Hematopoietic multipotent progenitor cell treated with erythropoietin and hydrocortisone succinate and interleukin-3 and kit ligand, for 8 days (in vitro differentiated cells): Measurements from ENCODE around the gene NR6A1.
"Not testable (repeated sequence)": the region's sequence is repeated elsewhere in the genome, so short reads cannot be mapped to it uniquely, and the experiment has no call there.

ENCODE experiments used
- DNase-seq: peaks from one replicate; pipeline ENCODE4 v3.0.0-alpha.2; 2015

Gene NR6A1

GRCh38 chr9:124758061-124758460, 13.1 kb downstream of the NR6A1 start:
- peak; percentile 32 for DNase-seq

DNA sequence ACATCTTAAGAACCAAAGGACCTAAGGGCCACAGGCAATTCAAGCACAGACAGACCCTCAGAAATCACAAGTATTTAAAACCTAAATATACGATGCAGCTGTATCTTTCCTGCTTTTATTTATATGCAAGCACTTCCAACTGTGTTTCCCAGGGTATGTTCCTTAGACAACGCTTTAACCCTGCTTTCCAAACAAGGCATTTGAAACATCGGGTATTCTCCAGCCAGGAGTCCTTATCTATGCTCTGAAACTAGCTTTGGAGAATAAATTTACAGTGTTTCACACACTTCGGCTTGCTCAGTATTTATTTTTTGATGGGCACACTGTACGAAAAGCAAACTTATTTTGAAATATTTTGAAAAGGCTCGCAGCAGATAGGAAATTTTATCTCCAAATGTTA, 13.5 kb downstream of the NR6A1 start:
- no peak for DNase-seq

DNA sequence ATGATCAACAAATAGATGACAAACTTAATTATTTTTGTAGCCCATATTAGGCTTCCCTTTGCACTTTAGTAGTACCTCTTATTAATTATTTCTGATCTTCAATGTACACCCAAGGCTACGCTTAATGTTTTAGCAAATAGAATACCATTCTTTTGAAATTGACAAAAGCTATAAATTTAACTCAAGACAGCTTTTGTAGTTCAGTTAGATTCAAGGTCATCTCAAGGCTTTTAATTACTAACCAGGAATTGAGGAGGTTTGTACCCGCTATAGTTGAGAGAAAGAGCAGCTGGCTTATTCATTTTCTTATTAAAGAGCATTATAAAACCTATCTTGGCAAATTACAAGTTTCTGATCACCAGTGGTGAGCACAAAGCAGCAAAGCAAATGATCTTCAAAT, 15.1 kb downstream of the NR6A1 start:
- DNase-seq, result no peak

DNA sequence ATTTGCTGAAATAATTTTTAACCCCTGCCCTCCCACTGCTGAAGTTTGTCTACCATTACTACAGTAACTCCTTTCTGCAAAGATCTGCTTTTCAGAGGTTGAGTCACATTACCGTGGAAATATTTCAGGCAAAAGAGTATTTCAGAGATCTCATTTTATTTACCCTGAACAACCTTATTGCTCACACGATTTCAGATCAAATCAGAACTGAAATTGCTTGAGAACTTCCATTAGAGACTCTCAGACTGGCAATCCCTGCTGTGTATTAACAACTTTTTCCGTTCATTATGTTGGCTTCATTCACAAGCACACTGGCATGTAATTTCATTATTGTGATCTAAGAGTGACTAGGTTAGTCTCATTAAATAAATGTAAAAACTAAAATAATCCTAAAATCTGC, 16.1 kb downstream of the NR6A1 start:
- DNase-seq, result no peak

DNA sequence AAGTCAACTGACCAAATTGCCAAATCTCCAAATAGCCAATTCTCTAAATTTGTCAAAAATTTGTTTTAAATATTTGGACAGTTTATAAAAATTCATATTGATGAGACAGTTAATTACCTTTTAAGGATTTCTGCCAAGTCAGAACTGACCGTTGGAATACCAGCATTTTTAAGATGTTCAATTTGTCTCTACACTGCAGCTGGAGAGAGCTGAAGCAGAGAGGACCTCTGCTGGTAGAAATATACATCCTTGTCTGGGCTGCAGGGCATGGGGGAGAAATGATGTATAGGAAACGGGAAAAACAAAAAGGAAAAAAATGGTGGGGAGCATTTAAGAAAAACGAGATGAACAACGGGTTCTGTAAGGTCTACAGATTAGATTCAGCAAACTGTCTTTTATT, 16.8 kb downstream of the NR6A1 start:
- DNase-seq, result no peak

DNA sequence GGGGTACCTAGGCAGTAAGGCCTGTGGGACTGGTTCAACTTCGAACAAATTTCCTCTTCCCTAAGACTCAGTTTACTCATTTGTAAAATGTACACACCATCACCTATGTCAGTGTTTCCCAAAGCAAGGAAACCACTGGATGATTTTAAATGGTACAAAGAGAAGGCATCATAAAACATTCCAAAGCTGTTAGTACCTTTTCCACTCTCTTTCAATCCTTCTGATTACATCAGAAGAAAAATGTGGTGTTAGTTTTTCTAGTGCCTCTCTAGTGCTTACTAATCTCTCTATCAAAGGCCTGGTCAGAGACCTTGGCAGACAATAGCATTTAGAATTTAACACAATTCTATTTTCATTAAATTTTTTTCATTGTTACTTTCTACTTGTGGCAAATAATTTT, 18.1 kb downstream of the NR6A1 start:
- DNase-seq, result no peak

GRCh38 chr9:124749781-124750180, 21.3 kb downstream of the NR6A1 start:
- no peak for DNase-seq

GRCh38 chr9:124749284-124749683, 21.8 kb downstream of the NR6A1 start:
- no peak for DNase-seq

DNA sequence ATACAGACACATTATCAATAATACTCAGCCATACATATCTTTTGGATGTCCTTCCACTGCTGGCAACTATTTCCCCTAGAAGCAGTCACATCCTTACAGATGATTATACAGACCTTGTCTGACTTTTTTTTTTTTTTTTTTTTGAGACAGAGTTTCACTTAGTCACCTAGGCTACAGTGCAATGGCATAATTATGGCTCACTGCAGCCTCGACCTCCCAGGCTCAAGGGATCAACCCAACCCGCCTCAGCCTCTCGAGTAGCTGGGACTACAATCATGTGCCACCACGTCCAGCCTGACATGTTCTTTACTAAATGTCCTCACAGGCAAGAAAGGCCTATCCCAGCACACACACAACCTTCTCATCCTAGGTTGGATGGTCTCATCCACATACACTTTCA, 24.0 kb downstream of the NR6A1 start:
- no peak for DNase-seq

GRCh38 chr9:124743686-124744348, 27.3 kb downstream of the NR6A1 start:
- DNase-seq, result peak; percentile 38

DNA sequence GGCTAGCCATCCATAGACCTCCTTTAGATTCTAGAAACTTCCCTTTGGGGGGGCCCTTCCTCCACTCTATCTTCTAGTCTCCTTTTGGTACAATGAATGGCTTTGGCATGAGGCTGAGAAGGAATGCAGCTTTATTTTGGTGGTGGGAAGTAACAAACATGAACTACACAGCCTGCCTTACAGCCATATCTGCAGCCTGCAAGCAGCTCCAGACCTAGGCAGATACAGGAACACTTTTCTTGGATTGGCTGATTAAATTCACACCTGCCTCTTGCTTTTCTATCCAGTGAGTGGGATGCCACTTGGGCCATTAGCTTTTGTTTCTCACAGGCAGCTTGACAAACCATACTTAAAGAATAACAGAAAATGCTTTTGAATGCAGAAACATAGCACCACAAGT, 28.2 kb downstream of the NR6A1 start:
- DNase-seq, result peak; percentile 25

GRCh38 chr9:124741662-124742061, 29.4 kb downstream of the NR6A1 start:
- no peak for DNase-seq

DNA sequence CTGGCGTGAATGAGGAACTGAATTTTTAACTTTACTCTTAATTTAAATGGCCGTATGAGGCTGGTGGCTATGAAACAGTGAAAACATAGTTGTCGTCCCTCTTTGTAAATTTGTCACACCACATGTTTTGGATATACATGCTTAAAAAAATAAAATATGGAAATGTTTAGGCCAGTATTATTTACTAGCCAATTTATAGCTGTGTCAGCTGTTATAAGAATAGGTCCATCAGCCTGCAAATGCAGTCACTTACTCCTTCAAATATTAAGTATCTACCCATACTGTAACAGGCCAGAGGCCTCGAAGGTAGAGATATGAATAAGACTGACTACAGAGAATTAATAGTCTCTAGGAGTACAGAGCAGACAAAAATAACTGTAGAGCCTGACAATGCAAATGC, 30.0 kb downstream of the NR6A1 start:
- DNase-seq, result no peak

GRCh38 chr9:124739360-124739759, 31.8 kb downstream of the NR6A1 start:
- no peak for DNase-seq

DNA sequence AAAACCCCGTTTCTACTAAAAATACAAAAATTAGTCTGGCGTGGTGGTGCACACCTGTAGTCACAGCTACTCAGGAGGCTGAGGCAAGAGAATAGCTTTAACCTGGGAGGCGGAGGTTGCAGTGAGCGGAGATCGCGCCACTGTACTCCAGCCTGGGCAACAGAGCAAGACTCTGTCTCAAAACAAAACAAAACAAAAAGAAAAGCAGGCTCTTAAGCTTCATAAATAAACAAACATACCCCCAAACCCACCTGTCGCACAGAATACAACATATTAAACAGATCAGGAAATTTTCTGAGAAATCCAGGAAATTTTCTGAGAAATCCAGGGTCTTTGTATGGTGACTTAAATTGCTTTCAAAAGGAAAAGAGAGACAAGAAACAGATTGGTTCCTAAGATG, 33.0 kb downstream of the NR6A1 start:
- not testable (repeated sequence) for DNase-seq

DNA sequence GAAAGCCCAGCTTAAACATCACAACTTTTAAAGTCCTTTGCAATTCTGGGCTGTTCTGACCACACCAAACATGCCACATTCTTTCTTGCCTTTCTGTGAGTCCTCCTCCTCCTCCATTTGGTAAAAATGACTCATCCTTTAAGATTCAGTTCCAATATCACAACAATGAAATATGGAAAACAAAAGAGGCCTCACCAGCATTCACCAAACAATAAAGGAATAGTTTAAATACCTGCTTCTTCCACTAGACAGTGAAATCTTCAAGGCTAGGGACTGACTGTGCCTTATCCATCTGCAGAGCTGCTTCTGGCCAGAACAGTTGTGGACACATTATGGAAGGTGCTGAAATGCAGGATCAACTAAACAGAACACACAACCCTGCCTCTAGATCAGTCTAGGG, 36.0 kb downstream of the NR6A1 start:
- DNase-seq, result no peak

DNA sequence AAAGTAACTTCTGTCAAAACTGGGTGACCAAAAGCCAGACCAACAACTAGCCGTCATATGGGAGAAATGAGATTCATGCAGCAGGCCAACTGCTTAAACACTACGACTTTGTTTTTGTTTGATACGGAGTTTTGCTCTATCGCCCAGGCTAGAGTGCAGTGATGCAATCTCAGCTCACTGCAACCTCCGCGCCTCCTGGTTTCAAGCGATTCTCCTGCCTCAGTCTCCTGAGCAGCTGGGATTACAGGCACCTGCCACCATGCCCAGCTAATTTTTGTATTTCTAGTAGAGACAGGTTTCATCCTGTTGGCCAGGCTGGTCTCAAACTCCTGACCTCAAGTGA, 36.4 kb downstream of the NR6A1 start:
- DNase-seq, result not testable (repeated sequence)

GRCh38 chr9:124733964-124734740, 37.0 kb downstream of the NR6A1 start:
- no peak for DNase-seq

DNA sequence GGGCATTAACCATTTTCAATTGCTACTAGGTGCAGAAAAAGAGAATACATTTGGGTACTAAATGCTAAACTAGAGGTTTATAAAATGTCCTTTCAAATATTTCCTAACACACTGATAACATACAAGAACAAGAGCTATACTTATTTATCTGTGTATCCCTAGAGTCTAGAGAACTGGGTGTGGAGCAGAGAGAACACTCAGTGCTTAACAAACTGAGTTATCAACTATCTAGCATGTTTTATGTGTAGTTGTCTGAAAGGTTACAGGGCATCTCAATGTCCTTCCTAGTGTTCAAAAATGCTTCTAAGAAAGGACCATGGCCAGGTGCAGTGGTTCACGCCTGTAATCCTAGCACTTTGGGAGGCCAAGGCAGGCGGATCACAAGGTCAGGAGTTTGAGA, 40.3 kb downstream of the NR6A1 start:
- peak; percentile 30 for DNase-seq

DNA sequence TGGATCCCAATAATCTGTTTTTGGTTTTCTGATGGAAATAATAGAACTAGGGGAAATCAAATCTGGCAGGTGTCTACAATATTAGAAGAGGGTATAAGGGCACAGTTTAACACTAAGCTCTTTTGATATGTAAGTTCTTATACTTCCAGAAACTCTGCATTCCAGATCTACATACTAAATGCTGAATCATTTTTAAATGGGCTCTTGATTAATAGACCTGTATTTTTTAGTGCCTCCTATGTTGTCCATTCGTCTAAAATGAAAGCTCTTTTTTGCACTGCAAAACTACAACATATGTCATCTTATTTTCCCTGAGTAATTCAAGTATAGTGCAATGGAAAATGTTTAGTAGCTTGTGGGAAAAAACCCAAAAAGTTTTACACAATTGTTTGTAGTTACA, 44.2 kb downstream of the NR6A1 start:
- DNase-seq, result no peak

- no peak for DNase-seq
These were observed 46.1 kb downstream of the NR6A1 start for GRCh38 chr9:124725068-124725452.

GRCh38 chr9:124724415-124725067, 46.6 kb downstream of the NR6A1 start:
- no peak for DNase-seq

DNA sequence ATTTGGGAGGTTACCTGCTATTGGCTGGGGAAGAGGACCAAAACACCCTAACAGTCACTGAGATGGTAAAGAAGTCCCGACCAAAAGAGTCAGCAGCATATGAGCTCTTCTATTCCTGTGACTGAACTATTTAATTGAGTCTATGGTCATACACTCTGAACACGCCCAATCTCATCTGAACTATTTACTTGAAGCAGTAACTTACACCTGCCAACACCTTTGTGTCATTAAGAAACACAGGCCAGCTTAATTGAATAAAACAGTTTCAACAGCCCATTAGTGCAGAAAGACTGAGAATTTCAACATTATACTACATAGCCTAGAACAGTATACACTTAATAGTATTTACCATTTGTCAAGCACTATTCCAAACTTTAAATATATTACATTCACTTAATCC, 47.8 kb downstream of the NR6A1 start:
- no peak for DNase-seq
